GM19397 (cell line): Measurements from ENCODE around the gene DRD2.

Source experiments
- ATAC-seq: cut with Tn5 transposase; IDR thresholded peaks from one replicate; pipeline ENCODE4 v1.9.1; 2021; ENCODE audit warnings: mild to moderate bottlenecking, moderate library complexity; ENCODE audit not compliant: unreplicated experiment

Gene DRD2

DNA sequence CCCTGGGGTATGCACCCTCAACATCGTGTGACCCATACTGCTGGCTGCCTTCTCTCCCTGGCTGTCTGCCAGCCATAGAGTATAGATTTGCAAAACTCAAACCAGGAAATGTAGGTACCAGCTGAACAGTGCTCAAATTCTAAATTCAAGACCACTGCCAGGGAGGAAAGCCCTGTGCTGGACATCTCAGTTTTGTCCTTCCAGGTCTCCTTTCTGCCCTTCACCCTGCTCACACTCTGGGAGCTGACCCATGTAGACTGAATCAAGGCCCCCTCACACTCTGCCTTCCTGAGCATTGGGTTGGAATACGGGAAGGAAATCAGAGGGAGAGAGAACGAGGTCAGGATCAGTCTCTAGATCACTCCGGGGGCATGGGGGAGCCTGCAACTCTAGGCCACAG lies 12.4 kb upstream of the DRD2 start:
- no peak for ATAC-seq

DNA sequence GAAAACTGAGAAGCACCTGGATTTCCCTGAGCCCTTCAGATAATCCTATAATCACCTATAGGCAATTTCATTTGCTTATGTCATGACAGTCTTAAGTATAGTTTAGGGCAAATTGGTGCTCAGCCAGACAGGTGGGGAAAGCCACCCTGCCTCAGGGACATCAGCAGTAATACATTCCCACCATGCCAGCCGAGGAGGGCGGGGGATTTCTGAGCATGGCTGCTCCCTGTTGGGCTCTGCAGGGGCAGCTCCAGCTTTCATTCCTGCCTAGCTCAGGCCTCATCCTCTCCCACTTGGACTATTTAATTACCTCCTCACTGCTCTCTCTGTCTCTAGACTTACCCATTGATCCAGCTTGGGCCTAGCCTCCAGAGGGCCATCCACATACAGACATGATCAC lies 9.0 kb upstream of the DRD2 start:
- ATAC-seq = no peak

DNA sequence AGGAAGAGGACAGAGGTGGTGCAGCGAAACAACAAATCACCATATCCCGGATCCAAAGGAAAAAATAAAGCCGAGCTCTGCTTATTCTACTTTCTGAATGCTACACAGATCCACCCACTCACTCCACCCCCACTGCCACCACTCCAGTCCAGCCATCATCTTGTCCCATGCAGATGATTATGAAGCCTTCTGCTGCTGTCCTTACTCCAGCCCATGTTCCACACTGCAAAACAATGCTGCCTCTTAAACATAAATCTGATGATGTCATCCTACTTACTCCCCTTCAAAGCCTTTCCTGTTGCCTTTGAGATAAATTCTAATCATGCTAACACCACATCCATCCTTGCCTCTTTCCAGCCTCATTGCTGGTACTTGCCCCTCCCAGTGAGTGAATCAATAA lies 6.5 kb upstream of the DRD2 start:
- ATAC-seq = no peak

DNA sequence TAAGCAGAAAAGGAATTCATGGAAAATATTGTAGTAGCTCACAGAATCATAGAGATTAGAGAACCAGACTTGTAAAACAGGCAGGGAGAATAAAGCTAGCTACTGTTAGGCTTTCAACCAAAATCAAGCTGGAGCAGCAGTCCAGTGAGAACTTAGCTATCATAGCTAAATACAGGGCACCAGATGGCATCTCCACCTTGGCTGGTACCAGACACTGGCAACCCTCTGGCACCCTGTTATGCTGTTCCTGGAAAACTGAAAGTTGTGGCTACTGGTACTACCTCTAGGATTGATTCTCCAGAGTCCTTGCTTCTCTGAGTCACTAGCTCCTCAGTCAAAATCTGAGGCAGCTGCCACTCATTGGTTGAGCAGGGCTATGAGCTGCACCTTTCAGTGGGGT lies 6.0 kb upstream of the DRD2 start:
- no peak for ATAC-seq

DNA sequence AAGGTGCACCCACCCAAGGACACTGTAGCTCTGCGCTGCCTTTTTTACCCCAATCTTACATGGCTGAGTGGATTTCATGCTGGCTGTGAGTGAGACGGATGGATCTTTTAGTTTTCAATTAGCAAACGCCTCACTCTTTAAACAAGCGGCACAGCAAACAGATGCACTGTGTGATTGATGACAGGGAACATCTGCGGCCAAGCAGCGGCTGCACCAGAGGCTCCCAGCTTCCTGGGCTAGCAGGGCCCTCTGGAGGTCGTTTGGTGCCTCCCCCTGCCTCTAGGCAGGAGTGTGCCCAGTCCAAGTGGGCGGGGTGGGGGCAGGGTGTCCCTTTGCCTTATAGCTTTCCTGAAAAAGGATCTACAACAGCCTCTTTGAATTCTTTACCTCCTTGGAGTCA lies 2.1 kb upstream of the DRD2 start:
- ATAC-seq = no peak

DNA sequence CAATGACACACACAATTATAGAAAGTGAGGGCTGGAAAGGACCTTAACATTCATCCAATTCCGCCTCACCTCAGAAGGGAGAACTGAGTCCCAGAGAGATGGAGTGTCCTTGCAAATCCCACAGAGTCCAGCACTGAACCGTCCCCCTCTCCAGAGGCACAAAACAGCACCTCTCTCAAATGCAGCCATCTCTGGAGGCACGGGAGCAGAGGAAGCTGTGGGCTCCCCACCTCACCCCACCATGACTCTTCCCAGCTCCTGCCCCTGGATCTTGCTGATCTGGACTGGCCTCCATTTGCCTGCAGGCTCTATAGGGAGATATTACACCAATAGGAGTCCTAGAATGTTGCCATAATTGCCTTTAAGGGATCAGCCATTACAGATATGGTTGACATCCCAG lies 1.4 kb upstream of the DRD2 start:
- no peak for ATAC-seq

DNA sequence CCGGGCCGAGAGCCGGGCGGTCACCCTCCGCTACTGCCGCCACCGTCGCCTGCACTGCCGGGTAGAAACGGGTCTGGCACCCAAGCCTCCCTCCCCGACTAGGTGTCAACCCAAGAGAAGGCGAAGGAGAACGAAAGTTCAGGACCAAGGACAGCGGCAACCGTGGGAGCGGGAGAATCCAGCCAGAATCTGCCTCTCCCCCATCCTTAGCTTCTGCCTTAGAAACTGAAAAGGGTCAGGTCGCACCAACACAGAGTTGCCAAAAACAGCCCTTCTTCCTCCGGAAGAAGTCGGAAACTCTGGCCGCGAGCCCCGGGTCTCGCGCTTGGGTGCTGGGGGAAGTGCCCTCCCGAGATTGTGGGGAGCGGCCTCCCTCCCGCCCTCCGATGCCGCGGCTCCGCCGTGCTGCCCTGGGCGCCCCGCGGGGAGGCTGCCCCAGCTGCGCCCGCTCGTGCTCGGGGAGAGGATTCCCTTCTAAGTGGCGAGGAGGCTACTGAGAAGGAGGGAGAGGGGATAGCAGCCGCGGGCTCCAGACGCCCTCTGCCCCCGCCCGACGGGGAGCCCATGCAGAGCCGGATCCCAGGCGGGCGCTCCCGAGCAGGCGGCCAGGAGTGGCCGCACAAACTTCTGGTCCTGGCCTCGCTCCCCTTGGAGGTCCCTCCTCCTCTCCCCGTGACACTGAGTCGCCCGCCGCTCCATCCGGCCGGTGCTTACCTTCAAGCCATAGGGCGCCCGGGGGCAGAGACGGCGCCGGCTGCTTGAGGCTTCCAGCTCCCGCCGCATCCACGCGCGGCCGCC lies 637 bp downstream of the DRD2 start:
- ATAC-seq = no peak

DNA sequence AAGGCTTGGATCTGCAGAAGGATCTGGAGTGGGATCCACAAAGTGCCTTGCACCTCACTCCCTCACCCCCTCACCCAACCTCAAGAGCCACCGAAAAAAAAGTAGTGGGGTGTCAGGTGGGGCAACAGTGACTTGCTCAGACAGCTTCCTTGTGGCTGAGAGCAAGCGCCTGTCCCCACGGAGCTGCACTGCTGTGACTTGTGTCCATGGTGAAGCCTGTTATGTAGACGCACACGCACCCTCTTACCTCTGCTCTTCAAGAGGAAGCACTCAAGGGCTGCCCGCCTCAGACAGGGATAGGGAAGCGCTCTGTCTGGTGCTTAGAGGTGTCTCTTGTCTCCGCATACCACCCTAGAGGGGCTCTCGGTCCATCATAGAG lies 1.2 kb downstream of the DRD2 start:
- no peak for ATAC-seq

DNA sequence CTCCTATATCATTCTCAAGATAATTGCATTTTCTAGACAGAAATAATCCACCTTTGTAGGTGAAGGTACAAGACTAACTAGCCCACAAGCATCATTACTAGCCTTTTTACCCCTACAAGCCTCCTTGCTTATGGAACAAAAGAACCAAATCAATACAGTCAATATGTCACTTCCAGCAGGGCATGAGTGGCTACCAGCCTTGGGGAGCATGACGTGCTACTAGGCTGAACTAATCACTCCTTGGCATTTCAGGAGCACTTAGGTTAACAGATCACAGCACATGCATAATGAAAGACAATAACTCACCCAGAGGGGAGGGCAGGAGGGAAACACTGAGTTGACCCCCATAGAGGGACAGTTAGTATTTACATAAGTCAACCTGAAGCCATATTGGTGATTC lies 2.7 kb downstream of the DRD2 start:
- no peak for ATAC-seq

DNA sequence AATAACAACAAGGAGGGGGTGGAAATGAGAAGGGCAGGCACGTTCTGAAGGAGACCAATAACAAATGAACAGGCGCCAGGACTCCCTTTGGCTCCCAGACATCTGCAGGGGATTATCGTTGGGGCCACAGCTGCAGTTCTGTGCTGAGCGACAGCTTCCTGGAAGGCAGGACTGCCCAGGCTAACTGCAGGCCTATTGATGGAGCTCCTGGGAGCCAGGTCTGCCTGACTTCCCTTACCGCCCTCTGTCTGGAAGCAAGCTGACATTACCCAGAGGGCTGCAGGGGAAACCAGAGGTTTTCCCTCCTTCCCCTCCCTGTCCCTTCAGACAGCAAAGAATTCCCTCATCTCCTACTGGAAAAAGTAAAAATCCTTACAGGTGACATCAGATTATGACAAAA lies 5.0 kb downstream of the DRD2 start:
- ATAC-seq = no peak

DNA sequence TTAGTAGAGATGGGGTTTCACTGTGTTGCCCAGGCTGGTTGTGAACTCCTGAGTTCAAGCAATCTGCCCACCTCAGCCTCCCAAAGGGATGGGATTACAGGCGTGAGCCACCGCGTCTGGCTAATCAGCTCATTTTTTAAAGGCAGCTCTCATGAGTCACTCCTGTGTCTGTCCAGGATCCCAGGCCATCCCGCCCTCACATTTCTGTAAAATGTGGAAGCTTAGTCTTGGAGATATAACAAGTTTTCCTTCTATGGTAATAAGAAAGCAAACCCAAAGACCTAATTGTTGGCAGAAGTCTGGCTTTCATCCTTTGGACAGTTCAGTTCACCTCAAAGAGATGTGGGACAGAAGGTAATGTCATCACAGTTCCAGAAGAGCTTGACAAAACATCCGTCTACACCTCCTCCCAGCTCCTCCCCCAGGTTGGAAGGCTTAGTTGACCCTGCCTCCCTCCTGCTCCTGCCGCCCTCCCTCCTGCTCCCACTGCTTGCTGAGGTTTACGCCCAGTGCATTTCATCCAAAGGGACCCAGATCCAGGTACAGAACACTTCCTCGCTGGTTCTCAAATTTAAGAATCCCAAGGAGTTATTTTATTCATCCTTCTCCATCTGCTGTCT lies 6.4 kb downstream of the DRD2 start:
- no peak for ATAC-seq

DNA sequence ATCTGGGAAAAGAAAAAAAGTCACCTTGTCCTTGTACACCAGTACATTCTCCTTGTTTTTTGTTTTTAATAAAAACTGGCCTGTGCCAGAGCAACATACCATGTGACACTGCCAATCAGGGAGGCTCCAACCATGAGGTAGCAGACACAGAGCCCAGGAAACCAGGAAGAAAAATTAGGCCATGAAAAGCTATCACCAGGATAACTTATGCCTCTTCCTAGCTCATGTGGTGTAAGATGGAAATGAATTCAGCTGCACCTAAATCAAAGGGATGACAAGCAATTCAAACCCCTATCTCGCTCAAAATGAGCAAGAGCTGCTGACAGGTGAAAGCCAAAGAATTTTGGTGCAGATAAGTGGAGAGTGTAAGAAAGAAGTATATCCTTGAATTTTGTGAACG lies 7.7 kb downstream of the DRD2 start:
- ATAC-seq = no peak

DNA sequence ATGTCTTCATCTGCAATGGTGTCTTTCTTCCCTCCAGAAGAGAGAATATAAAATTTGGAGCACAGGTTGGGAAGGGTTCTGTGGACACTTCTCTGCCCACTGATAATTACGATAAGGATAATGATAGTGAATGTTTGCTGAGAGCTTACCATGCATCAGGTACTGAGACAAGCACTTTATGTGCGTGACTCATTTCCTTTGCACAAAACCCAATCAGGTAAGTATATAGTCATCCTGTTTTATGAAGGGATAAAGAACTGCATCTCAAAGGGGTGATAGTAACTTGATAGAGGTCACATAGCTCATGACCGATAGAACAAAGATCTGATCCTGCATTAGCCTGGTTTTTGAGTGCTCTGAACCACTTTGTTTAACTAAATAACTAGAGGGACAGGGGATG lies 9.4 kb downstream of the DRD2 start:
- ATAC-seq = no peak

DNA sequence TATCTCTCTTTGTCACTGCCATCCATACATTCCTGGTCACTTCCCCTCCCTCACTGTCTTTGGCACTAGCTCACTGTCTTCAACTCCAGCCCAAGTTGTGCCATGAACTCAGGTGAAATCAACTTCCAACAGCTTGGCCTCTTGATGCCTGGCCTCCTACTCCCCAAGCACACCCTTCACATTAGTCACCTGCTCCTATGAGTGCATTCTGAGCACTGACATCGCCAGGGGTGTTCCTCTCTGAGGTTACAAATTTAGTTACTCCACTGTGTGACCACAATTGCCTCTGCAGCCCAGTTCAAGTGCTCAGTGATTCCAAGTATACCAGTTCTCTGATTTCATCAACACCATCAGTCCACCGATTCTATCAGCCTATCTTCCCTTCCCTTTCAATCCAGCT lies 10.8 kb downstream of the DRD2 start:
- ATAC-seq = no peak

DNA sequence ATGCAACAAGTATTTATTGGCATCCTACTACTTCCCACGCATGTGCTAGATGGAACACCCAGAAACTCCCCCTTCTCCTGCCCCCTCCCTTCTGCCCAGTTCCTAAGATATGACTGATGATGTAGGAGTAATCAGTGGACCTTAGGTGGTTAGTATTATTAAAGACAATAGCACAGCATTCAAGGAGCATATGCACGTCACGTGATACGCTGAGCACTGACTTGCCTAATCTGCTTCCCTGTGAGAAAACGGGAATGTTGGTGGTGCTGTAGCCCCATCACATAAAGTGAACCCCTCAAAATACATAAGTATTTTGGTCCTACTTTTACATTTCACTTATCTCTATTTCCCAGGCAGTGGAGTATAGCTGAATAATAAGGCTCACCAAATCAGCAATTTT lies 12.4 kb downstream of the DRD2 start:
- no peak for ATAC-seq

DNA sequence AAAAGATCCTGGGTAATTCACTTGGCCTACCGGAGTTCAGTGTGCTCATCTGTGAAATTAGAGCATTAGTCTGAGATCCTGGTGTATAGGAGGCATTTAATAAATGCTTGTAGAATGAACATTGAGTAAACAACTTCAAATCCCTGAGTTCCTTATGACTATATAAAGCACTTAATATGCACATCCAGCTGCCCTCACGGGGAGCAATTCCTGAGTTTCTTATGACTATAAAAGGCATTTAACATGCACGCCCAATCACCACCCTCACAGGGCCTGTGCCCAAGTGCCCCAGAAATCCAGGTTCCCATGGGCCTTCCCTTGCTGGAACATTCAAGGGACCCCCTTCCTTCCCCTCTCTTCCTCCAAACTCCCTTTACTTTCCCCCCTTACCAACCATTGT lies 13.6 kb downstream of the DRD2 start:
- ATAC-seq = no peak

DNA sequence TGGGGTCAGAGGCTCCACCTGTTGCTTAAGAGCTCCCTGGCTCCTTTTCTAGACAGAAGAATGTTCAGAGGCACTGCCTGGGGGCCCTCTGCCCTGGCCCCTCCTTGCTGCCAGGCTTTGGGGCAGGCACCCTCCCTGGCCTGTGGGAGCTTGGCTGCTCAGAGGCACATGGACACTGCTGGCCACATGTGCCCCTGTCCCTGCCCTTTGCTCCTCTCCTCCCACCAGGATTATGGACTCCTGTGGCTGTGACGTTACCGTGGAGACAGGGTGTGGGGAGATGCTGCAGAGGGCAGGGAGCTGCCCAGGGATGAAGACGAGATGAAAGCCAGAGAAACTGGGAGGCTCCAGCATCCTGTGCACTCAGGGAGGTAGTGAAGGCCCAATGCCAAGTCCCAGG lies 14.7 kb downstream of the DRD2 start:
- ATAC-seq = no peak

DNA sequence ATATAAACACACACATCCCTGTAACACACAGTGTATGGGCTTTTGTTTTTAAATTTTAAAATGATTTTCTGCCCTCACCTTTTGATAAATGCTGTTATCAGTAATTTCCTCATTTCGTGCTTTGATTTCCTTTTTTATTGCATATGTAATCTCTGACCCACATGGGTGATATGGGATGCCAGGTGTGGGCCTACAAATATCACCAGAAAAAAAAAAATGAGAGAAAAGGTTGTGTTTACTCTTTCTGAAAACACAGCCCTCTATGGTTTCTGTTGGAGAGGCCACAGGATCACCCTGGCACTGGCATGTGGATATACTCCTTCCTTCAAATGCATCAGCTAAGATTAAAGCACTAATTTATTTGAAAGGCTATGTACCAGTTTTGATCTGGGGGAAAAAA lies 17.0 kb downstream of the DRD2 start:
- ATAC-seq = no peak

DNA sequence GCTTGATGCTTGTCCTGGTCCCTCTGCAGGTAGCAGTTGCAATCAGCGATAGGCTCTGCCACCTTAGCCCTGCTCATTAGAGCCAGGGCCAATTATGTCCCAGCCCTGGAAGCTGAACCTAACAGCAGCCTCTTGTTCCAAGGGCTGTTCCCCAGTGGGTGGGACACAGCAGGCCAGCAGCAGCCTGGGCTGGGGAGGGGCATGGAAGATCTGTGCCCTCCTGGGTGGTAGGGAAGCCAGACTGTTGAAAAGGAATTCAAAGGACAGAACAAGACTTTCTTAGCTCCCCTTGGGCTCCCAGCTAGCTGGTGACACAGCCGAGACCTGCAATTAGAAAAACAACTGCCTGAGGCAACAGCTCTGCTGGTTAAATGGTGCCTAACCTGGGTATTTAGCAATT lies 17.4 kb downstream of the DRD2 start:
- no peak for ATAC-seq

DNA sequence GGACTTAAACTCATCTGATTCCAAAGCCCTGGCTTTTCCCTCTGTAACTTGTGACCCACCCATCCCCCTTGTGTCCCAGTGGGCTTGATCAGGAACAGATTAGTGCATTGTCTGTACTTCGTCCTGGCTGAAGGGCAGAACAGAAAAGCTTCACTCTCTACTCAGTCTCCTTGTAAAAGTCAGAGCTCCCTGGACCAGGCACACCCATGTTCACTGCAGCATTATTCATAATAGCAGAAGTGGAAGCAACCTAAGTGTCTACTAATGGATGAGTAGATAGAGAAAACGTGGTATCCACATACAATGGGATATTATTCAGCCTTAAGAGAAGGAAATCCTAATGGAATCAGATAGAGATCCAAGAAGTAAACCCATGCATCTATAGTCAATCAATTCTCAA lies 20.7 kb downstream of the DRD2 start:
- no peak for ATAC-seq

DNA sequence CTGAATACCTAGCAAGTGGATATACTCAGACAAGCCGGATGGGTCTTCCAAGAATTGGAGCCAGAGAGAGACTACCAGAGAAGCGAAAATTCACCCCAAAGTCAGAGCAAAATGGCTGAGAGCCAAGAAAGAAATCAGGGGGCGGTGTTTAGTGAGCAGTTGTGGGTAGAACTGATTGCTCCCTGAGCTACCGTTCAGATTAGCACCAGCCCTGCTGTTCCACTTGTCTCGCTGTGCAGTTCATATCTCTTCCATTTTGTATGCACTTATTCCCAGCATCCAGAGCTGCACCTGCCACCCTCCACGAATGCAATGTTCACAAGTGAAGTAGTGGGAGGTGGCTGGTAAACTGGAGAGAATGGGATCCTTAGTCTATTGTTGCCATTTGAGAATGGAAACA lies 25.5 kb downstream of the DRD2 start:
- no peak for ATAC-seq

DNA sequence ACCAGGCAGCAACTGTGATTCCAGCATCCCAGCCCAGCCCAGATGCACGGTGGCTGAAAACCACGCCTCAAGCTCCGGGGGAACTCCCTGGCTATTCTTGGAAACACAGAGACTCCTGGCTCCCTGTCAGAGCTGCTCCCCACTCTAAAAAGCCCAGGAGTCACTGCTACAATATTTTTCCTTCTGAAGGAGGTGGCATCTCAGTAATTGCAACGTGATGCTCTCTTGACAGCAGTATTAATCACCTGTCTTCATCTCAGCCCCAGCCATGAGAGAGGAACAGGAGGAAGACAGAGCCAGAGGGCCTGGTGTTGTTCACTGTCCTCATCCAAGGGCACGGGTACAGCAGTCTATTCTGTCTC lies 26.9 kb downstream of the DRD2 start:
- ATAC-seq = no peak
